Mesendoderm (in vitro differentiated cells): ENCODE results near the gene ZNF670.
"Not testable (repeated sequence)": the region's sequence is repeated elsewhere in the genome, so short reads cannot be mapped to it uniquely, and the experiment has no call there.

ENCODE experiments used
- DNase-seq: peaks from one replicate; pipeline ENCODE4 v3.0.0; 2013
- H2AK5ac ChIP-seq: 2 replicates; pipeline ENCODE4 v1.6.1; 2013; ENCODE audit warnings: low read length, inconsistent platforms
- H2BK120ac ChIP-seq: 2 replicates; pipeline ENCODE4 v1.6.1; 2013; ENCODE audit warnings: low read depth, mild to moderate bottlenecking, low read length, moderate library complexity, mixed read lengths
- H2BK15ac ChIP-seq: replicated peaks from 2 replicates; pipeline ENCODE4 v1.6.1; 2013; ENCODE audit warnings: low read depth, mild to moderate bottlenecking, moderate library complexity
- H2BK5ac ChIP-seq: 2 replicates; pipeline ENCODE4 v1.6.1; 2013; ENCODE audit warnings: low read length, inconsistent platforms
- H3K18ac ChIP-seq: 2 replicates; pipeline ENCODE4 v1.6.1; 2013; ENCODE audit warnings: mild to moderate bottlenecking, low read length, mixed read lengths
- H3K23ac ChIP-seq: one replicate; pipeline ENCODE4 v1.6.1; 2013; ENCODE audit warnings: low read length
- H3K27ac ChIP-seq: 2 replicates; pipeline ENCODE4 v1.5.1; 2013; ENCODE audit warnings: low read depth, mild to moderate bottlenecking, inconsistent platforms, low read length, moderate library complexity
- H3K27me3 ChIP-seq: 2 replicates; pipeline ENCODE4 v1.6.1; 2013; ENCODE audit warnings: low read length, control low read depth, mild to moderate bottlenecking, inconsistent platforms; ENCODE audit not compliant: insufficient read depth, poor library complexity
- H3K36me3 ChIP-seq: 2 replicates; pipeline ENCODE4 v1.6.1; 2013; ENCODE audit warnings: low read length, inconsistent platforms; ENCODE audit not compliant: control insufficient read depth, insufficient read depth
- H3K4ac ChIP-seq: one replicate; pipeline ENCODE4 v1.6.1; 2013; ENCODE audit warnings: low read depth, mild to moderate bottlenecking, low read length, moderate library complexity
- H3K4me1 ChIP-seq: 2 replicates; pipeline ENCODE4 v1.6.1; 2013; ENCODE audit warnings: low read depth, low read length, inconsistent platforms; ENCODE audit not compliant: control insufficient read depth
- H3K4me2 ChIP-seq: 2 replicates; pipeline ENCODE4 v1.6.1; 2013; ENCODE audit warnings: low read length
- H3K4me3 ChIP-seq: 2 replicates; pipeline ENCODE4 v1.5.1; 2013; ENCODE audit warnings: mild to moderate bottlenecking, low read length
- H3K56ac ChIP-seq: one replicate; pipeline ENCODE4 v1.6.1; 2013; ENCODE audit warnings: low read length
- H3K79me1 ChIP-seq: 2 replicates; pipeline ENCODE4 v1.6.1; 2013; ENCODE audit warnings: low read length, inconsistent platforms
- H3K79me2 ChIP-seq: 2 replicates; pipeline ENCODE4 v1.6.1; 2013; ENCODE audit warnings: mild to moderate bottlenecking, low read length; ENCODE audit not compliant: control insufficient read depth, insufficient read depth
- H3K9ac ChIP-seq: 2 replicates; pipeline ENCODE4 v1.6.1; 2013; ENCODE audit warnings: low read length, inconsistent platforms
- H4K5ac ChIP-seq: one replicate; pipeline ENCODE4 v1.6.1; 2013; ENCODE audit warnings: low read length
- H4K8ac ChIP-seq: one replicate; pipeline ENCODE4 v1.6.1; 2013; ENCODE audit warnings: low read depth, mild to moderate bottlenecking, control low read depth, low read length, moderate library complexity
- WGBS: extraction: QIAGEN DNeasy Blood & Tissue Kit; methylation state at CpG from one replicate; pipeline ENCODE4 v1.1.7; 2013; ENCODE audit warnings: low lambda C conversion rate, missing lambda C conversion rate; ENCODE audit not compliant: insufficient coverage; ENCODE audit errors: extremely low coverage; 5-methylcytosine and 5-hydroxymethylcytosine counted together

ZNF670 gene

GRCh38 chr1:247120408-247120668, 41.7 kb upstream of the ZNF670 start:
- not testable (repeated sequence) for H3K79me1 ChIP-seq, H2BK15ac ChIP-seq, H3K27me3 ChIP-seq, H3K9ac ChIP-seq, H3K4me2 ChIP-seq, H3K36me3 ChIP-seq, H3K79me2 ChIP-seq, H3K4ac ChIP-seq, H4K5ac ChIP-seq, H3K23ac ChIP-seq, H2BK120ac ChIP-seq, H3K4me3 ChIP-seq, DNase-seq, H2AK5ac ChIP-seq, H3K27ac ChIP-seq, H3K4me1 ChIP-seq, H2BK5ac ChIP-seq, H4K8ac ChIP-seq, H3K18ac ChIP-seq, H3K56ac ChIP-seq
- no CpG with 5 or more reads among the region's 4 CpGs for WGBS

GRCh38 chr1:247119600-247120407, 41.2 kb upstream of the ZNF670 start:
- Histone ChIP-seq H3K79me1 (no peaks in the 10 kb centered on the region), H3K23ac (no peak overlapping the region), H2AK5ac (no peak overlapping the region), H3K4ac (no peak overlapping the region), H2BK5ac (no peak overlapping the region), H4K8ac (no peak overlapping the region), H3K27ac (no peak overlapping the region), H3K27me3 (no peaks in the 10 kb centered on the region), H3K9ac (no peak overlapping the region), H3K18ac (no peak overlapping the region), H2BK120ac (no peak overlapping the region), H3K79me2 (no peaks in the 10 kb centered on the region), H3K56ac (no peak overlapping the region), H3K4me2 (no peak overlapping the region), H4K5ac (no peak overlapping the region), H2BK15ac (no peak overlapping the region), H3K4me3 (no peak overlapping the region), H3K4me1 (no peaks in the 10 kb centered on the region), H3K36me3 (no peaks in the 10 kb centered on the region)
- WGBS = no CpG with 5 or more reads among the region's 22 CpGs
- DNase-seq = no peak

GRCh38 chr1:247118946-247119446, 40.4 kb upstream of the ZNF670 start:
- Histone ChIP-seq H3K23ac (no peak overlapping the region), H3K36me3 (no peaks in the 10 kb centered on the region), H3K27me3 (no peaks in the 10 kb centered on the region), H2BK120ac (no peak overlapping the region), H3K4me2 (no peak overlapping the region), H4K5ac (no peak overlapping the region), H3K79me2 (no peaks in the 10 kb centered on the region), H2BK5ac (no peak overlapping the region), H3K18ac (no peak overlapping the region), H3K9ac (no peak overlapping the region), H3K4ac (no peak overlapping the region), H4K8ac (no peak overlapping the region), H2AK5ac (no peak overlapping the region), H3K4me1 (no peaks in the 10 kb centered on the region), H3K56ac (no peak overlapping the region), H3K4me3 (no peak overlapping the region), H3K27ac (no peak overlapping the region), H2BK15ac (no peak overlapping the region), H3K79me1 (no peaks in the 10 kb centered on the region)
- DNase-seq = peak; percentile 94
- WGBS = no CpG with 5 or more reads among the region's 11 CpGs

- peaks cover 5% of the 10 kb centered on the region for H3K27me3 ChIP-seq
- H2BK15ac ChIP-seq = no peak overlapping the region
- H3K4me3 ChIP-seq = no peak overlapping the region
- H3K36me3 ChIP-seq = no peaks in the 10 kb centered on the region
- no peak overlapping the region for H2BK120ac ChIP-seq
- DNase-seq = no peak
- no peaks in the 10 kb centered on the region for H3K79me1 ChIP-seq
- H2AK5ac ChIP-seq = no peak overlapping the region
- no peak overlapping the region for H3K4me2 ChIP-seq
- H3K4ac ChIP-seq = no peak overlapping the region
- H3K56ac ChIP-seq = no peak overlapping the region
- H3K23ac ChIP-seq = no peak overlapping the region
- H3K27ac ChIP-seq = no peak overlapping the region
- H3K9ac ChIP-seq = no peak overlapping the region
- H3K18ac ChIP-seq = no peak overlapping the region
- no peak overlapping the region for H4K8ac ChIP-seq
- no peak overlapping the region for H2BK5ac ChIP-seq
- no CpG with 5 or more reads among the region's 12 CpGs for WGBS
- no peaks in the 10 kb centered on the region for H3K79me2 ChIP-seq
- H3K4me1 ChIP-seq = no peaks in the 10 kb centered on the region
- H4K5ac ChIP-seq = no peak overlapping the region
Measured at GRCh38 chr1:247115545-247115944, 36.9 kb upstream of the ZNF670 start.

- Histone ChIP-seq H3K4ac (no peak overlapping the region), H3K27ac (no peak overlapping the region), H3K18ac (no peak overlapping the region), H3K4me2 (no peak overlapping the region), H2BK120ac (no peak overlapping the region), H2BK5ac (no peak overlapping the region), H3K9ac (no peak overlapping the region), H3K79me2 (no peaks in the 10 kb centered on the region), H3K23ac (no peak overlapping the region), H4K5ac (no peak overlapping the region), H3K4me3 (no peak overlapping the region), H2BK15ac (no peak overlapping the region), H3K79me1 (no peaks in the 10 kb centered on the region), H3K36me3 (no peaks in the 10 kb centered on the region), H3K4me1 (no peaks in the 10 kb centered on the region), H3K56ac (no peak overlapping the region), H4K8ac (no peak overlapping the region), H3K27me3 (peaks cover 5% of the 10 kb centered on the region), H2AK5ac (no peak overlapping the region)
- no CpG with 5 or more reads among the region's 7 CpGs for WGBS
- no peak for DNase-seq
Measured at GRCh38 chr1:247115141-247115510, 36.5 kb upstream of the ZNF670 start.
